Type B pancreatic cell (in vitro differentiated cells): Measurements from ENCODE around the gene NDUFB2. TPM values are rescaled to one million over a fixed set of nuclear protein-coding genes. Genes with fewer than 3 reads are reported as not detected.
A peak's percentile ranks its signal among the peaks of the same experiment; 100 is the strongest.

ENCODE experiments used
- DNase-seq: peaks from one replicate; pipeline ENCODE4 v3.0.0; 2021; ENCODE audit warnings: mixed read lengths; ENCODE audit not compliant: unreplicated experiment; ENCODE audit errors: extremely low spot score
- H3K27ac Mint-ChIP-seq: 2 replicates; pipeline ENCODE4 v1.8.0; 2021; ENCODE audit warnings: mild to moderate bottlenecking, mixed read lengths
- H3K27me3 Mint-ChIP-seq: 2 replicates; pipeline ENCODE4 v1.8.0; 2021; ENCODE audit warnings: mixed read lengths
- H3K36me3 Mint-ChIP-seq: 2 replicates; pipeline ENCODE4 v1.8.0; 2021; ENCODE audit warnings: mixed read lengths
- H3K4me1 Mint-ChIP-seq: one replicate; pipeline ENCODE4 v1.8.0; 2021; ENCODE audit warnings: mixed read lengths; ENCODE audit not compliant: unreplicated experiment
- H3K4me3 Mint-ChIP-seq: 2 replicates; pipeline ENCODE4 v1.8.0; 2021; ENCODE audit warnings: mild to moderate bottlenecking, mixed read lengths
- H3K9me3 Mint-ChIP-seq: 2 replicates; pipeline ENCODE4 v1.8.0; 2021; ENCODE audit warnings: mixed read lengths
- CTCF ChIP-seq: fragments of 200-600 bp; sonication (generic); conservative IDR thresholded peaks from 2 replicates; pipeline ENCODE4 v1.5.0; 2021; ENCODE audit warnings: antibody characterized with exemption, mild to moderate bottlenecking
- total RNA-seq: library from RNA; stranded (reverse); gene quantifications from 2 replicates; pipeline ENCODE4 v1.2.1, GENCODE V29; 2021; ENCODE audit warnings: low replicate concordance

NDUFB2 gene
- total RNA-seq, 1 donor from 2014 or later, result 179 TPM

- Mint-ChIP-seq H3K4me3 (no peak overlapping the region), H3K36me3 (peaks cover 18% of the 10 kb centered on the region), H3K9me3 (no peaks in the 10 kb centered on the region), H3K27me3 (no peaks in the 10 kb centered on the region), H3K27ac (peak overlapping the region; percentile 48), H3K4me1 (no peaks in the 10 kb centered on the region)
- DNase-seq, result no peak
- TF ChIP-seq CTCF, result no peak
Observed at GRCh38 chr7:140744005-140744404, 47.5 kb downstream of the NDUFB2 start.

GRCh38 chr7:140745266-140746058 lies 49.0 kb downstream of the NDUFB2 start:
- no peak overlapping the region for H3K4me3 Mint-ChIP-seq
- DNase-seq, result no peak
- H3K36me3 Mint-ChIP-seq, result peaks cover 14% of the 10 kb centered on the region
- no peak for TF ChIP-seq CTCF
- H3K9me3 Mint-ChIP-seq, result no peaks in the 10 kb centered on the region
- H3K4me1 Mint-ChIP-seq, result no peaks in the 10 kb centered on the region
- H3K27ac Mint-ChIP-seq, result no peak overlapping the region
- H3K27me3 Mint-ChIP-seq, result no peaks in the 10 kb centered on the region

- H3K4me3 Mint-ChIP-seq, result no peak overlapping the region
- peaks cover 10% of the 10 kb centered on the region for H3K36me3 Mint-ChIP-seq
- no peak overlapping the region for H3K27ac Mint-ChIP-seq
Observed at GRCh38 chr7:140746751-140747150, 50.2 kb downstream of the NDUFB2 start.

GRCh38 chr7:140752533-140752932 lies 56.0 kb downstream of the NDUFB2 start:
- Mint-ChIP-seq H3K9me3 (no peaks in the 10 kb centered on the region), H3K27me3 (no peaks in the 10 kb centered on the region), H3K4me1 (no peaks in the 10 kb centered on the region), H3K27ac (no peak overlapping the region), H3K36me3 (peaks cover 15% of the 10 kb centered on the region), H3K4me3 (no peak overlapping the region)
- DNase-seq, result no peak
- TF ChIP-seq CTCF, result no peak

More at GRCh38 chr7:140746751-140747150, 50.2 kb downstream of the NDUFB2 start:
- Mint-ChIP-seq H3K4me1 (no peaks in the 10 kb centered on the region), H3K9me3 (no peaks in the 10 kb centered on the region), H3K27me3 (no peaks in the 10 kb centered on the region)
- no peak for TF ChIP-seq CTCF
- no peak for DNase-seq

GRCh38 chr7:140754506-140754905 lies 58.0 kb downstream of the NDUFB2 start:
- Mint-ChIP-seq H3K9me3 (no peaks in the 10 kb centered on the region), H3K27ac (no peak overlapping the region), H3K27me3 (no peaks in the 10 kb centered on the region), H3K4me1 (no peaks in the 10 kb centered on the region), H3K4me3 (no peak overlapping the region), H3K36me3 (peaks cover 21% of the 10 kb centered on the region)
- DNase-seq, result no peak
- TF ChIP-seq CTCF, result no peak

Other genes with a start within 250 kb of the NDUFB2 start
- gene MKRN1, start 217.2 kb upstream of the NDUFB2 start, total RNA-seq, result 98.6 and 127 TPM in 2 replicates
- gene DENND2A, start 55.9 kb upstream of the NDUFB2 start, total RNA-seq, result 6.2 and 25.4 TPM in 2 replicates
- gene ADCK2, start 23.8 kb upstream of the NDUFB2 start, total RNA-seq, result 16.3 and 29.5 TPM in 2 replicates
- 29.6 and 34.4 TPM in 2 replicates for gene BRAF, start 228.2 kb downstream of the NDUFB2 start, total RNA-seq